ENCODE measurements around the gene BASP1.

DNA sequence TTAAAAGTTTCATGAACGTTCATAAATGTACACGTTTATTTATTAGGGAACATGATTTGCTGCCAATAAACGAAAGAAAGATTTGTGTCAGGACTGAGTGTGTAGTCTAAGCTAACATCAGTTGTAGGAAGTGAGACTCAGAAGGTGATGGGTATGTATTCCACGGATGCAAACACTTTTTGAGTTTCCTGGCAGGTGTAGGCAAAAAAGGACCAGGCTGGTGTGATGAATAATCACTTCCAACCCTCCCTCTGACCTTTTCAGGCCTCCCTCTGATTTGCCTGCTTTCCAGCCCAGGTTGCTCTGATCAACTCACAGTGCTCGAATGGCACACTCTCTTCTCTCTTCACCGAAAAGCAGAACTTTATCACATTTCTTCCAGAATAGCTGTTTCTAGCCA, 51.8 kb downstream of the BASP1 start:
- TF ChIP-seq, protein P1, sequence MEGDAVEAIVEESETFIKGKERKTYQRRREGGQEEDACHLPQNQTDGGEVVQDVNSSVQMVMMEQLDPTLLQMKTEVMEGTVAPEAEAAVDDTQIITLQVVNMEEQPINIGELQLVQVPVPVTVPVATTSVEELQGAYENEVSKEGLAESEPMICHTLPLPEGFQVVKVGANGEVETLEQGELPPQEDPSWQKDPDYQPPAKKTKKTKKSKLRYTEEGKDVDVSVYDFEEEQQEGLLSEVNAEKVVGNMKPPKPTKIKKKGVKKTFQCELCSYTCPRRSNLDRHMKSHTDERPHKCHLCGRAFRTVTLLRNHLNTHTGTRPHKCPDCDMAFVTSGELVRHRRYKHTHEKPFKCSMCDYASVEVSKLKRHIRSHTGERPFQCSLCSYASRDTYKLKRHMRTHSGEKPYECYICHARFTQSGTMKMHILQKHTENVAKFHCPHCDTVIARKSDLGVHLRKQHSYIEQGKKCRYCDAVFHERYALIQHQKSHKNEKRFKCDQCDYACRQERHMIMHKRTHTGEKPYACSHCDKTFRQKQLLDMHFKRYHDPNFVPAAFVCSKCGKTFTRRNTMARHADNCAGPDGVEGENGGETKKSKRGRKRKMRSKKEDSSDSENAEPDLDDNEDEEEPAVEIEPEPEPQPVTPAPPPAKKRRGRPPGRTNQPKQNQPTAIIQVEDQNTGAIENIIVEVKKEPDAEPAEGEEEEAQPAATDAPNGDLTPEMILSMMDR (IDR thresholded peaks at IDR 0.05) = no peak
- no peak for TF ChIP-seq EZH2phosphoT487 (IDR thresholded peaks at IDR 0.05)
